HUES6 (cell line): ENCODE results near the gene AOPEP.

Experiments
- H3K27ac ChIP-seq: 2 replicates; pipeline ENCODE4 v1.7.0; 2013; ENCODE audit warnings: low read depth, mild to moderate bottlenecking, low read length, inconsistent platforms
- H3K27me3 ChIP-seq: 2 replicates; pipeline ENCODE4 v1.6.1; 2013; ENCODE audit warnings: low read length; ENCODE audit not compliant: control insufficient read depth, insufficient read depth
- H3K36me3 ChIP-seq: 2 replicates; pipeline ENCODE4 v1.6.1; 2013; ENCODE audit warnings: low read length; ENCODE audit not compliant: control insufficient read depth, insufficient read depth
- H3K4me1 ChIP-seq: 2 replicates; pipeline ENCODE4 v1.6.1; 2013; ENCODE audit warnings: low read length; ENCODE audit not compliant: control insufficient read depth, insufficient read depth
- H3K4me3 ChIP-seq: 2 replicates; pipeline ENCODE4 v1.5.1; 2013; ENCODE audit warnings: low read depth, low read length
- H3K9ac ChIP-seq: one replicate; pipeline ENCODE4 v1.6.1; 2013; ENCODE audit warnings: mild to moderate bottlenecking, low read length
- H3K9me3 ChIP-seq: 2 replicates; pipeline ENCODE4 v1.6.1; 2013; ENCODE audit warnings: low read depth, low read length; ENCODE audit not compliant: control insufficient read depth, insufficient read depth

AOPEP gene

DNA sequence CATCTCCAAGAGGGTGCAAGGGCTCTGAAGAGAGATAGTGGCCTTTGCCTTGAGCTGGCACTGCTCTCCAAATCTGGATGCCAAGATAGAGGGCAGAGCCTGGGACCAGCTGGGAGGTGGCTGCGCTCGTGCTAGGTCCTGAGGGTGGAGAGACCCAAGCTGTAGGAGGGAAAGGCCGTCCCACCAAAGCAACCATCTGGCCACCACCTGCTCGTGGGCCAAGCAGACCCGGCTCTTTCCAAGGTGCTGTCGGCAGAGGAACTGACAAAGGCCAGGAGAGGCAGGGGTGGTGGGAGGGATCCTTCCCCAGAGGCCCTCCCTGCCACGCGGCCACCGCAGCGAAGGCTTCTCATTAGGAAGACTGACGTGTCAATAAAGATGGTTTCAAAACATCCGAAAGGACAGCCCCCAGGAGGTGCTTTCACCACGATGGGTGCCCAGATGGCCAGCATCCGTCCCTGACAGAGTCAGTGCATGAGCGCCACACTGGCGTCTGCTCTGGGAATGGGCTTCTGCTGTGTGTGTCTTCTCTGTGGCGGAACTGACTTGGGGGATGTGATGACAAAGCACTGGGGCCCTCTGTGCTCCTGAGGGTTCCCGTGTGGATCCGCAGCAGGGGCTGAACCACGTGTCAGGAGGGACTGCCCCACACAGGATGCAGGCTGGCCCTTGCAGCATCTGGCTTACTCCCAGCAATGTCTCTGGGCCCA, 377.5 kb downstream of the AOPEP start:
- Histone ChIP-seq H3K9me3 (no peaks in the 10 kb centered on the region), H3K36me3 (peaks cover 5% of the 10 kb centered on the region; the same call in 1 of the 2 replicates), H3K27me3 (no peaks in the 10 kb centered on the region), H3K4me3 (no peak overlapping the region), H3K27ac (no peak overlapping the region), H3K9ac (no peak overlapping the region), H3K4me1 (peaks cover 18% of the 10 kb centered on the region; the same call in 1 of the 2 replicates)

GRCh38 chr9:95104581-95104960, 378.1 kb downstream of the AOPEP start:
- Histone ChIP-seq H3K27me3 (no peaks in the 10 kb centered on the region), H3K4me3 (no peak overlapping the region), H3K27ac (no peak overlapping the region), H3K4me1 (peaks cover 18% of the 10 kb centered on the region; the same call in 1 of the 2 replicates), H3K36me3 (peaks cover 5% of the 10 kb centered on the region; the same call in 1 of the 2 replicates), H3K9me3 (no peaks in the 10 kb centered on the region), H3K9ac (no peak overlapping the region)

GRCh38 chr9:95104980-95105379, 378.5 kb downstream of the AOPEP start:
- Histone ChIP-seq H3K4me1 (peaks cover 18% of the 10 kb centered on the region; the same call in 1 of the 2 replicates), H3K36me3 (peaks cover 5% of the 10 kb centered on the region; the same call in 1 of the 2 replicates), H3K4me3 (no peak overlapping the region), H3K9me3 (no peaks in the 10 kb centered on the region), H3K9ac (no peak overlapping the region), H3K27me3 (no peaks in the 10 kb centered on the region), H3K27ac (no peak overlapping the region)

- Histone ChIP-seq H3K4me3 (no peak overlapping the region), H3K27me3 (no peaks in the 10 kb centered on the region), H3K27ac (no peak overlapping the region), H3K9me3 (no peaks in the 10 kb centered on the region), H3K9ac (no peak overlapping the region), H3K36me3 (peaks cover 5% of the 10 kb centered on the region; the same call in 1 of the 2 replicates), H3K4me1 (peaks cover 18% of the 10 kb centered on the region; the same call in 1 of the 2 replicates)
Measured at GRCh38 chr9:95105519-95106287, 379.2 kb downstream of the AOPEP start.

DNA sequence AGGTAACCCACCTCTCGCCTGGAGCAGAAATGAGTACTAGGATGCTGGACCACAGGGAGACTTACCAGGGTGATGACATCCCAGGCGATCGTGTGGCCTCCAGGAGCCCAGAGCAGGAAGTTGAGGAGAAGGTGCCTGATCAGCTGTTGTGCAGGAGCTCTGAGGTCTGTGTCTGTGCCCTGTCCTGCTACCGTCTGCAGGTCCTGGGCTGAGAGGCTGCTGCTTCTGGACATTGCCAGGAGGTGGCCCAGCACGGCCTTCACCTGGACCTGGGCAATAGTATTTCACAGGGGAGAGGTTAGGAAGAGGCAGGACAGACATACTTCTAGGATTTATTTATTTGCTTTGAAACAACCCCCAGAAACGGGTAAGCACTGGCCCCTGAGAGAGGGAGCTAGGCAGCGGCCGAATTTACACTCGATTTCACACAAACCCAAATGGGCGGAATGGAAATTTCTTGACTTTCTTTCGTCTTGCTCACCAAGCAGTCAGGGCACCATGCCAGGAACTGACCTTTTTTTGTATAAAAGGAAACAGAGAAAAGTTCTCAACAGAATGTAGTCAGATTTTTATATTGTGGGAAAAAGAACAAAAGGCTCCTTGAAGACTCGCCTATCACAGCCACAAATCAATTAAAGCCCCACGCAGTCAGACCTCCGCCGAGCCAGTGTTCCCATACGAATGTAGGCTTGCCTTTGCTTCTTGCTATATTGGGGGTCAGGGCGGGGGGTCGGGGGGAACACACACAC, 380.7 kb downstream of the AOPEP start:
- H3K4me3 ChIP-seq, result no peak overlapping the region
- peaks cover 15% of the 10 kb centered on the region; the same call in 1 of the 2 replicates for H3K4me1 ChIP-seq
- no peaks in the 10 kb centered on the region for H3K9me3 ChIP-seq
- no peak overlapping the region for H3K27ac ChIP-seq
- H3K9ac ChIP-seq, result no peak overlapping the region
- H3K27me3 ChIP-seq, result no peaks in the 10 kb centered on the region
- peaks cover 10% of the 10 kb centered on the region; the same call in 1 of the 2 replicates for H3K36me3 ChIP-seq

DNA sequence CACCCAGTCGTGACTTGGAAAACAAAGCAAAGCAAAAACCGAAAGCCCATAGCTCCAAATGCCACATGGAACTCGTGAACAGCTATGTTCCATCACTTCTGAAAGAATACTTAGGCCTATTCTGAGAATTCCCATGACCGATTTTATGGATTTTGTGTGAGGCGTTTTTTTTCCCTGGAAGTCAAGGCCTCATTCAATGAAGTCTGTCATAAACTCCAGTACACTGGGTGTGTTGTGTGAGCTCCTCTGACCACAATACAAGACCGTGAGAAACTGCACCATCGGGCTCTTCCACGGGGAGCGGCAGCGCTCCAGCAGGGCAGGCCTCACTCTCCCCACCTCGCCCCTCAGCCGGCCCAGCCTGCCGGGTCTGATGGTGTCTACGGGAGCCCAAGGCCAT, 381.5 kb downstream of the AOPEP start:
- peaks cover 18% of the 10 kb centered on the region; the same call in 1 of the 2 replicates for H3K36me3 ChIP-seq
- H3K27ac ChIP-seq, result no peak overlapping the region
- no peak overlapping the region for H3K4me3 ChIP-seq
- H3K9ac ChIP-seq, result no peak overlapping the region
- peaks cover 9% of the 10 kb centered on the region; the same call in 1 of the 2 replicates for H3K4me1 ChIP-seq
- H3K9me3 ChIP-seq, result no peaks in the 10 kb centered on the region
- H3K27me3 ChIP-seq, result no peaks in the 10 kb centered on the region

- Histone ChIP-seq H3K4me3 (no peak overlapping the region), H3K27ac (no peak overlapping the region), H3K9me3 (no peaks in the 10 kb centered on the region), H3K27me3 (no peaks in the 10 kb centered on the region), H3K9ac (no peak overlapping the region), H3K4me1 (0 out of 2 replicates have a peak, but pooled peaks cover under 1% of the 10 kb centered on the region), H3K36me3 (peaks cover 19% of the 10 kb centered on the region; the same call in 1 of the 2 replicates)
Measured at GRCh38 chr9:95108777-95109176, 382.3 kb downstream of the AOPEP start.

DNA sequence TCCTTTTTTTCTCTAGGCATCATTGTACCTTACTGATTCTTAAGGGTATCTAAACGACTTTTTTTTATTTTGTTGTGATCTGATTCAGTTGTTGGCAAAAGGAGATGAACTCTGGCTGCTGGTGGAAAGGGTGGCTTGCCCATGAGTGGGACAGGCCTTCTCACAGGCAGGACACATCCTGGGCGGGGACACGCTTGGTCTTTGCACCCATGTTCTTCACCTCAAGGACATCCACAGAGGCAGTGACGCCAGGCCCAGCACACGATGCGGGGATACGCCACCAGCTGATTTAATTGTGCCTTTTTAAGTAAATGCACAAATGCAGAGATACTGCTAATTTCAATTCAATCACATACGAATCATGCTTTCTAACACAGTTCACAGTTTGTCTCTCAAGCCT, 383.0 kb downstream of the AOPEP start:
- Histone ChIP-seq H3K27me3 (no peaks in the 10 kb centered on the region), H3K9ac (no peak overlapping the region), H3K27ac (no peak overlapping the region), H3K36me3 (peaks cover 19% of the 10 kb centered on the region; the same call in 1 of the 2 replicates), H3K4me3 (no peak overlapping the region), H3K4me1 (no peaks in the 10 kb centered on the region), H3K9me3 (no peaks in the 10 kb centered on the region)

DNA sequence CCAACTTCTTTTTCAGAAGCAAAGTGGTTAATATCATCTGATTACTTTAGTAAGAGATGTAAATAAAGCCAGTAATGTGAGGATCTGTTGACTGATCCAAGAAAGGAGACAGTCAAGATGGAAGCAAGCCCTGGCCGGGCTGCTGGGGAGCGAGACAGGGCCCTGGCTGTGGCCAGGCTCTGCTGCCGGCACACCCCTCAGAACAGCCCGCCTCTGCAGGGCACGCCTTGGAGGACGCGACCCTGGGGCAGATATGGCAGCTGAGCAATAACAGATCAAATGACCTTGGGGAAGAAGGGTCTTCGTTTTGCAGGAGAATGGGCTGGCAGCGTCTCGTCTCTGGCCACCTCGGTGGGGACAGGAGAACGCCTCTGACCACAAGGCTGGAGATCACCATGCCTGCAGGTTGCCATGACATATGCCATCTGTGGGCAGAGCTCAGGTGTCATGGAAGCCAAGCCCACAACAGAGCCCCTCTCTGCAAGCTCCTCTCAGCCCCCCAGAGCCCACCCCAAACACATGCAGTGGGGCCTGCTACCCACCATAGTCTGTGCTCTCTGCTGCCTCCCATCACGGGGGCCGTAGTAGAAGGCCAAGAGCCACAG, 384.5 kb downstream of the AOPEP start:
- H3K9me3 ChIP-seq, result no peaks in the 10 kb centered on the region
- no peak overlapping the region for H3K9ac ChIP-seq
- no peaks in the 10 kb centered on the region for H3K27me3 ChIP-seq
- H3K4me3 ChIP-seq, result no peak overlapping the region
- H3K36me3 ChIP-seq, result peaks cover 19% of the 10 kb centered on the region; the same call in 1 of the 2 replicates
- no peak overlapping the region for H3K27ac ChIP-seq
- H3K4me1 ChIP-seq, result no peaks in the 10 kb centered on the region

DNA sequence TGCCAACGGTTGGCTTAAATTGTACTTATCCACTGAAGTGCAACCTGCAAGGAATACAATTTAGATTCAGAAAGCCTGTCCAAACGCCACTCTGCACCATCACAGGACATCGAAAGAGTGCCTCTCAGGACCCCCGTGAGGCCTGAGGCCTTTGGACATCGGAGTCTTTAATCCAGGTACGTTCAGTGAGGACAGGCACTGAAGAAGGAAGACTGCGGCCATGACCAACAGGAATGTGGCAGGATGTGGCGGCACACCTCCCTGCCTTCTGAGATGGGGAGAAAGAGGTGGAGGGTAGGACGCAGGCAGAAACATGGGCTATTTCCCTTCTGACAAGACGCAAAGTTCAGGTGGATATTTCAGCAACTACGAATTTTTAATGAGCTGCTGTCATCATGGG, 385.2 kb downstream of the AOPEP start:
- Histone ChIP-seq H3K9me3 (no peaks in the 10 kb centered on the region), H3K9ac (no peak overlapping the region), H3K27me3 (no peaks in the 10 kb centered on the region), H3K4me3 (no peak overlapping the region), H3K4me1 (0 out of 2 replicates have a peak, but pooled peaks cover 3% of the 10 kb centered on the region), H3K27ac (no peak overlapping the region), H3K36me3 (peaks cover 18% of the 10 kb centered on the region; the same call in 1 of the 2 replicates)
